GM12891 (cell line): Measurements from ENCODE around the gene SPON2.

ENCODE experiments used
- POLR2A ChIP-seq: IDR thresholded peaks from 2 replicates; pipeline ENCODE4 v1.6.1; 2011; ENCODE audit warnings: low read depth, low read length, control low read depth
- POLR2AphosphoS5 ChIP-seq: IDR thresholded peaks from 2 replicates; pipeline ENCODE4 v1.6.1; 2011; ENCODE audit warnings: low read depth, low read length, control low read depth
- POU2F2 ChIP-seq: IDR thresholded peaks from 2 replicates; pipeline ENCODE4 v1.6.1; 2011; ENCODE audit warnings: low read depth, mild to moderate bottlenecking, control low read depth, low read length, moderate library complexity

GRCh38 chr4:1207603-1208265 is 35.4 kb upstream of the SPON2 start:
- TF ChIP-seq POLR2AphosphoS5 (no peak), POU2F2 (no peak), POLR2A (no peak)
